OCI-LY7 (cell line): ENCODE data around the gene PLPP3. TPM values are rescaled to one million over a fixed set of nuclear protein-coding genes. Genes with fewer than 3 reads are reported as not detected.

Experiments used
- BruUV-seq: library from RNA; stranded (reverse); fragments of 400-500 nt; replicated peaks from 2 replicates; lab custom pipeline; 2021; lab: Mats Ljungman, UMichigan
- CTCF ChIA-PET: fragments of 300-600 bp; sonication (Branson Sonifier 250); formaldehyde crosslinking; loops from one replicate; lab custom pipeline; 2022; ENCODE audit warnings: antibody characterized with exemption; ENCODE audit not compliant: unreplicated experiment; lab: Charles Lee
- POLR2A ChIA-PET: fragments of 300-600 bp; sonication (Branson Sonifier 250); formaldehyde crosslinking; loops from one replicate; lab custom pipeline; 2022; ENCODE audit warnings: antibody characterized with exemption; lab: Charles Lee
- DNase-seq: peaks from one replicate; pipeline ENCODE4 v3.0.0-alpha.2; 2015; ENCODE audit warnings: low spot score
- H2AFZ ChIP-seq: fragments of 200-600 bp; sonication (generic), shearing (Covaris generic); 2 replicates; pipeline ENCODE4 v1.6.1; 2014; ENCODE audit warnings: mild to moderate bottlenecking, antibody characterized with exemption, low read length, moderate library complexity
- H3K27ac ChIP-seq: fragments of 200-600 bp; sonication (generic); 2 replicates; pipeline ENCODE4 v1.5.1; 2014; ENCODE audit warnings: mixed run types, low read depth, mild to moderate bottlenecking, moderate library complexity, low read length, inconsistent platforms; ENCODE audit not compliant: poor library complexity, severe bottlenecking
- H3K36me3 ChIP-seq: fragments of 200-600 bp; sonication (generic); 2 replicates; pipeline ENCODE4 v1.6.1; 2014; ENCODE audit warnings: mild to moderate bottlenecking, antibody characterized with exemption, low read length, moderate library complexity, mixed read lengths; ENCODE audit not compliant: insufficient read depth
- H3K4me1 ChIP-seq: fragments of 200-600 bp; sonication (generic); 2 replicates; pipeline ENCODE4 v1.5.1; 2014; ENCODE audit warnings: mild to moderate bottlenecking, low read length; ENCODE audit not compliant: insufficient read depth, poor library complexity, severe bottlenecking
- H3K4me2 ChIP-seq: fragments of 200-600 bp; sonication (generic); 2 replicates; pipeline ENCODE4 v1.6.1; 2014; ENCODE audit warnings: mild to moderate bottlenecking, low read length
- H3K4me3 ChIP-seq: fragments of 200-600 bp; sonication (generic); 2 replicates; pipeline ENCODE4 v1.5.1; 2014; ENCODE audit warnings: mild to moderate bottlenecking, low read depth, low read length; ENCODE audit not compliant: poor library complexity, severe bottlenecking
- H3K79me2 ChIP-seq: fragments of 200-600 bp; sonication (generic); 2 replicates; pipeline ENCODE4 v1.6.1; 2016; ENCODE audit warnings: low read depth, mild to moderate bottlenecking, low read length, moderate library complexity, mixed read lengths; ENCODE audit not compliant: insufficient read depth
- H3K9me2 ChIP-seq: fragments of 200-600 bp; sonication (generic); 2 replicates; pipeline ENCODE4 v1.6.1; 2016; ENCODE audit warnings: mild to moderate bottlenecking, low read length, mixed read lengths; ENCODE audit not compliant: insufficient read depth
- H3K9me3 ChIP-seq: fragments of 200-600 bp; sonication (generic); 2 replicates; pipeline ENCODE4 v1.6.1; 2014; ENCODE audit warnings: mild to moderate bottlenecking, mixed run types, low read length, mixed read lengths
- H4K20me1 ChIP-seq: fragments of 200-600 bp; sonication (generic); 2 replicates; pipeline ENCODE4 v1.6.1; 2014; ENCODE audit warnings: mild to moderate bottlenecking, antibody characterized with exemption, low read length, moderate library complexity, mixed read lengths; ENCODE audit not compliant: insufficient read depth
- EZH2phosphoT487 ChIP-seq: fragments of 200-600 bp; sonication (generic); IDR thresholded peaks from 2 replicates; pipeline ENCODE4 v1.6.1; 2018; ENCODE audit warnings: low read depth, borderline replicate concordance, mild to moderate bottlenecking, mixed run types, antibody characterized with exemption, low read length, moderate library complexity, mixed read lengths
- intact Hi-C: fragments of 100-400 bp; cut with micrococcal nuclease; formaldehyde crosslinking; loops from one replicate; pipeline ENCODE4 v1.10.0; 2022; ENCODE audit not compliant: unreplicated experiment
- total RNA-seq, 2 experiments: library from RNA; depleted of rRNA in 1 of 2; stranded (reverse); fragments of >200 nt in 1 of 2; shearing (Covaris generic) in 1 of 2; gene quantifications; 2 replicates each; pipeline ENCODE4 v1.2.3, GENCODE V29; 2014 to 2022
- TF ChIP-seq, protein P1 (sequence below): fragments of 200-600 bp; sonication (generic); conservative IDR thresholded peaks from 2 replicates; pipeline ENCODE4 v1.5.1; 2014; ENCODE audit warnings: mild to moderate bottlenecking, antibody characterized with exemption, low read length, moderate library complexity, mixed read lengths

Gene PLPP3
- total RNA-seq, 2 experiments from 2014 or later = 0.92 to 1.7 TPM

DNA sequence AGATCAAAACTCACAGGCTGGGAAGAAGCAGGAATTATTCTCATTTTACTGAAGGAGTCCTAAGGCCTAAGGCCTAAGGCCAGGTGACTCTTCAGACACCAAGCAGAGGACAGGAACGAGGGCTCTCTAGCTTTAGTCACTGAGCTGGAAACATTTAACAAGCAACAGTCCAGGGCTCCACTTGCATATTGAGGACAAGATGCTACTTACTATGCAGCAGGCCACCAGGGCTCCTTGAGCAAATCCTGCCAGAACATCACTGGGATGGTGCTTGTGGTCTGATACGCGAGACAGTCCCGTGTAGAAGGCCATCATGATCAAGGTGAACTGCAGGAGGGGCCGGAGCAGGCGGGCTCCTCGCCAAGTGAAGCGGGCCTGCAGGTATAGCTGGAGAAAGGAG is 67.6 kb downstream of the PLPP3 start:
- intact Hi-C loops = no loop called here
- Histone ChIP-seq H3K9me3 (no peaks in the 10 kb centered on the region), H3K79me2 (no peaks in the 10 kb centered on the region), H3K27ac (no peak overlapping the region), H3K4me1 (peaks cover 7% of the 10 kb centered on the region), H4K20me1 (no peaks in the 10 kb centered on the region), H2AFZ (no peak overlapping the region), H3K36me3 (no peaks in the 10 kb centered on the region), H3K4me3 (no peak overlapping the region), H3K4me2 (no peak overlapping the region), H3K9me2 (no peaks in the 10 kb centered on the region)
- BruUV-seq = no TSS peak
- ChIA-PET POLR2A (interaction anchor here (0.9 kb wide), 1 partner anchor 87 kb away, joined by 8 read pairs; no protein-coding TSS in a partner anchor), CTCF (no interaction called here)
- TF ChIP-seq, protein P1, sequence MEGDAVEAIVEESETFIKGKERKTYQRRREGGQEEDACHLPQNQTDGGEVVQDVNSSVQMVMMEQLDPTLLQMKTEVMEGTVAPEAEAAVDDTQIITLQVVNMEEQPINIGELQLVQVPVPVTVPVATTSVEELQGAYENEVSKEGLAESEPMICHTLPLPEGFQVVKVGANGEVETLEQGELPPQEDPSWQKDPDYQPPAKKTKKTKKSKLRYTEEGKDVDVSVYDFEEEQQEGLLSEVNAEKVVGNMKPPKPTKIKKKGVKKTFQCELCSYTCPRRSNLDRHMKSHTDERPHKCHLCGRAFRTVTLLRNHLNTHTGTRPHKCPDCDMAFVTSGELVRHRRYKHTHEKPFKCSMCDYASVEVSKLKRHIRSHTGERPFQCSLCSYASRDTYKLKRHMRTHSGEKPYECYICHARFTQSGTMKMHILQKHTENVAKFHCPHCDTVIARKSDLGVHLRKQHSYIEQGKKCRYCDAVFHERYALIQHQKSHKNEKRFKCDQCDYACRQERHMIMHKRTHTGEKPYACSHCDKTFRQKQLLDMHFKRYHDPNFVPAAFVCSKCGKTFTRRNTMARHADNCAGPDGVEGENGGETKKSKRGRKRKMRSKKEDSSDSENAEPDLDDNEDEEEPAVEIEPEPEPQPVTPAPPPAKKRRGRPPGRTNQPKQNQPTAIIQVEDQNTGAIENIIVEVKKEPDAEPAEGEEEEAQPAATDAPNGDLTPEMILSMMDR = no peak
- no peak for DNase-seq

DNA sequence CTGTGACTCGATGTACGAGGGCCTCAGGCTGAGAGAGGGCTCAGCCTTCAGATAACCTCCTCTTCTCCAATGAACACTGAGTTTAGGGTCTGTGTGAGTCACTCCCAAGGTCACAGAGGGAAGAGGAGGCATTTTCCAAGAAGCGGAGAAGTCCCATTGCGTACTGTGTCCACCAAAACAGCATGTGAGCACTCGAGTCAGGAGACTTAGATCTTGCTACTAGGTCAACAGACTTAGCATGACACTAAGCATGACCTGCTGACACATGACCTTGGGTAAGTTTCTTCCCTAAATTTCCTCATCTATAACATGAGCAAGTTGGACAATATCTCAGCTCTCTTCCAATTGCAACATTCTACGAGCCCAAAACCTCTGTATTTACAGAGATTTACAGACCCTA is 68.0 kb downstream of the PLPP3 start:
- H3K79me2 ChIP-seq = no peaks in the 10 kb centered on the region
- H3K9me3 ChIP-seq = no peaks in the 10 kb centered on the region
- BruUV-seq = no TSS peak
- H3K36me3 ChIP-seq = no peaks in the 10 kb centered on the region
- H4K20me1 ChIP-seq = no peaks in the 10 kb centered on the region
- no peak overlapping the region for H3K4me3 ChIP-seq
- intact Hi-C loops = no loop called here
- peaks cover 3% of the 10 kb centered on the region for H3K4me1 ChIP-seq
- H3K27ac ChIP-seq = no peak overlapping the region
- CTCF ChIA-PET = no interaction called here
- no peaks in the 10 kb centered on the region for H3K9me2 ChIP-seq
- POLR2A ChIA-PET = interaction anchor here (0.9 kb wide), 1 partner anchor 87 kb away, joined by 8 read pairs; no protein-coding TSS in a partner anchor
- no peak overlapping the region for H2AFZ ChIP-seq
- no peak overlapping the region for H3K4me2 ChIP-seq
- TF ChIP-seq EZH2phosphoT487 = no peak
- TF ChIP-seq, protein P1 = no peak
- no peak for DNase-seq

DNA sequence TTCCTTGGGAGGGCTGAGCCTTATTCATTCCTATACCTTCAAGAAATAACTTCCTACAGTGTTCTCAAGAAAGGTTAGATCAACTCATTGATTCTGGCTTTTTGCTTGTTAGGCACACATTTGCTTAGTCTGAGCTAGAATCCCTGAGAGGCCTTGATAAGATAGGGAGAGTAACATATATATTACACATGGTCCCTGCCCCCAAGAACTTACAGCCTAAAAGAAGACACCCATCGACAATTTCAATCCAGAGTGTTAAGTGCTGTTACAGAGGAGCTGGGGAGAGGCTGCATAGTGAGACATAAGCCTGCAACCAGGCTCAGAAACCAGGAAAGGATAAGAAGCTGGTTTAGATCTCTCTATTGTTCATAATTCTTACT is 68.7 kb downstream of the PLPP3 start:
- TF ChIP-seq EZH2phosphoT487 = no peak
- TF ChIP-seq, protein P1 = no peak
- Histone ChIP-seq H2AFZ (no peak overlapping the region), H3K9me2 (no peaks in the 10 kb centered on the region), H3K9me3 (no peaks in the 10 kb centered on the region), H3K79me2 (no peaks in the 10 kb centered on the region), H3K27ac (no peak overlapping the region), H3K36me3 (no peaks in the 10 kb centered on the region), H3K4me2 (no peak overlapping the region), H3K4me1 (no peaks in the 10 kb centered on the region), H3K4me3 (no peak overlapping the region), H4K20me1 (no peaks in the 10 kb centered on the region)
- no peak for DNase-seq
- CTCF ChIA-PET = no interaction called here
- POLR2A ChIA-PET = interaction anchor here (0.9 kb wide), 1 partner anchor 86 kb away, joined by 8 read pairs; no protein-coding TSS in a partner anchor
- no TSS peak for BruUV-seq
- intact Hi-C loops = no loop called here
